DMS 273 treated with DMSO at 0.1 percent for 48 hours (cell line): Measurements from ENCODE around the gene RNF224.

Experiments used
- DNase-seq: peaks from one replicate; lab custom pipeline; 2025; lab: John Stamatoyannopoulos, UW

RNF224 gene

DNA sequence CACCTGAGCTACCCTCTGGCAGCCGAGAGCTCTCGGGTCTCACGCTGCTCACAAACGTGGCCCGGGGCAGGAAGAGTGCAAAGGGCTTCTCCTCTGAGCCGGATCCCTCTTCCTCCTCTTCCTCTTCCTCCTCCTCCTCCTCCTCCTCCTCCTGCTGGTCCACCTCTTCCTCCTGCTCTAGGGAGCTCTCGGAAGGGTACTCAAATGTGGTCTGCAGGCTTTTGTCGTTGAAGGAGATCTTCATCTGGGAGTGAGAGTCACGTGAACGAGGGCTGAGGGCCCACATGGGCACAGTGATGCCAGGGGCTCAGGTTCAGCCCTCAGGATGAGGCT, 34.9 kb upstream of the RNF224 start:
- no peak for DNase-seq

DNA sequence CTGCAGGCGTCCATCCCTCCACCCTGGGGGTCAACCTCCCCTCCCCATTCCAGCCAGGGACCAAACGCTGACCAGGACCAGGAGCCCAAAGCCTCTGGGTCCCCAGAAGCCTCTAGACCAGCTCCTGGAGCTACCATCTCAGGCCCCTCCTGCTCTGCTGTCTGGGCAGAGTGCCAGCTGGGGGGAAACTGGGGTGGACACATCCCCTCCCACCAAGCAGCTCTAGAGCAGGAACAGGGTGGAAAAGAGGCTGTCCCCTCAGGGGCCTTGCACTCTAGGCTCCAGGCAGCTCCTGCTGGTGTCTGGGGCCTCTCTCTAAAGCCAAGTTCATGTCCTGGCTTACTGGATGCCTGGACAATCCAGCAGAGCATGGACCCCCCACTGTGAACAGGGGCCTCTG, 34.4 kb upstream of the RNF224 start:
- DNase-seq, result no peak

DNA sequence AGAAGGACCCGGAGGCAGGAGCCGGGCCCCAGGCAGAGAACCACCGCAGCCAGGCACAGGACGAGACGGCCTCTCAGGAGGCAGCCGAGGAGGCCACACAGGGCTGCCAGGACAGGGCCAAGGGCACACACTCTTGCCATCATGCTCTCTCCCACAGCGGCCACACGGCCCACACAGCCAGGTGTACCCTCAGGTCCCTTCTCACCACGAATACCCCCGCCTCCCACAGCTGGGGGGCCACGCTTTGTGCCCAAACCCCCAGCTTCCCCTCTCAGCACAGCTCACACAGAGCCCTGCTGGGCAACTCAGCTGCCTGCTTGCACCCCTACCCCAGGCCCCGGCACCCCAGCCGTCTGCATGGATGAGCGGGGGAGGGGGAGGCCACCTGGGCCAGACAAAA, 33.5 kb upstream of the RNF224 start:
- DNase-seq, result no peak

DNA sequence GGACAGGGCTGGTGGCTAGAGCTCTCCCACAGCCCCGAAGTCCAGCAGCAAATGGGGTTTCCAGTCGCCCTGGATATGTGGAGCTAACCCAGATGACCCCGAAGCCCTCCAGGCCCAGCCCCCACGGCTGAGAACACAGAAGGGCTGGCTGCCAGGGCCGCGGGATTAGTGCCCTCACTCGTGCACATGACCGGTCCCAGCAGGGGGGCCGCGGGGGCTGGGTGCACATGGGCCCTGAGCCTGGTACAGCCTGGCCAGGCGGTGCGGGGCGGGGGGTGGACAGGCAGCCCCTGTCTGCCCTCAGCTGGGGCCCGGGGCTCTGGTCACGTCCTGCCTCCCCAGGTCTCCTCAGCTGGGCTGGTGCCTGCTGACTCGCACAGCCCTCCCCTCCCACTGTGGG, 32.9 kb upstream of the RNF224 start:
- no peak for DNase-seq

GRCh38 chr9:137194909-137195308, 32.4 kb upstream of the RNF224 start:
- no peak for DNase-seq

- DNase-seq, result no peak
Observed at GRCh38 chr9:137195525-137196220, 31.6 kb upstream of the RNF224 start.

DNA sequence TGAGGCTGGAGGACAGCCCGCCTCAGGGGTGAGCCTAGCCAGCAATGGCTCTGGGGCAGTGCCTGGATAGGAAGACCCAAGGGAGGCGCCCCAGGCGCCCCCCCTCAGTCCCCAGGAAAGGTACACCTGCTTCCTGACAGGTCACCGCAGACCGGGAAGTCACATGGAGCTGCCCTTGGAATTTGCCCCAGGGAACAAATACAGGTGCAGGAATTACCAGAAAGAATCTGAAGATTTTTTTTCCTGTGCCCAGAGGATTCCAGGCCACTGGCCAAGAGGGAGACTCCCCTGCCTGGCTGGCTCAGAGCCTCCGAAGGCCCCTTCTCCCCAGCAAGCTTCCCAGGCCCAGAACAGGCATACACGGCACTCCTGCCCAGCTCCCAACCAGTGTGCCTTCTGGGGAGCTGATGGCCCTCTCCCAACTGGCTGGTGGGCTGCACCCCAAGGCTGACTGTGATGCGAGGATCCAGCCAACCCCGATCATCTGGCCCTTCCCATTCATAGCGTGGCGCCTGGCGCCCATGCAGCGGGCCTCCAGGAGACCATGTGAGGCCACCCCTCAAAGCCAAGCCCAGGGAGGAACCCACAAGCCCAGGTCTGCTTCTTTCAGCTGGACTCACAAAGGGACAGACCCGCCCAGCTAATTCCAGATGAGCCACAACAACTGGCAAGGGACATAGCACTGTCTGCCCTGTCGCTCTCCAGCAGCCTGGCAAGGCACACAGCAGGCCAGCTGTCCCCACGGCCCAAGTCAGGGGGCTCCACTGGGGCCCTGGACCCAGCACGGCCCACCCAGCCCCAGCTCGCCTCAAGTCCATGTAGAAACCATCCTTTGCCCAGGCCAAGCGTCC, 29.0 kb upstream of the RNF224 start:
- no peak for DNase-seq

- DNase-seq, result no peak
Observed at GRCh38 chr9:137198902-137199283, 28.4 kb upstream of the RNF224 start.

GRCh38 chr9:137199411-137200121, 27.7 kb upstream of the RNF224 start:
- no peak for DNase-seq

DNA sequence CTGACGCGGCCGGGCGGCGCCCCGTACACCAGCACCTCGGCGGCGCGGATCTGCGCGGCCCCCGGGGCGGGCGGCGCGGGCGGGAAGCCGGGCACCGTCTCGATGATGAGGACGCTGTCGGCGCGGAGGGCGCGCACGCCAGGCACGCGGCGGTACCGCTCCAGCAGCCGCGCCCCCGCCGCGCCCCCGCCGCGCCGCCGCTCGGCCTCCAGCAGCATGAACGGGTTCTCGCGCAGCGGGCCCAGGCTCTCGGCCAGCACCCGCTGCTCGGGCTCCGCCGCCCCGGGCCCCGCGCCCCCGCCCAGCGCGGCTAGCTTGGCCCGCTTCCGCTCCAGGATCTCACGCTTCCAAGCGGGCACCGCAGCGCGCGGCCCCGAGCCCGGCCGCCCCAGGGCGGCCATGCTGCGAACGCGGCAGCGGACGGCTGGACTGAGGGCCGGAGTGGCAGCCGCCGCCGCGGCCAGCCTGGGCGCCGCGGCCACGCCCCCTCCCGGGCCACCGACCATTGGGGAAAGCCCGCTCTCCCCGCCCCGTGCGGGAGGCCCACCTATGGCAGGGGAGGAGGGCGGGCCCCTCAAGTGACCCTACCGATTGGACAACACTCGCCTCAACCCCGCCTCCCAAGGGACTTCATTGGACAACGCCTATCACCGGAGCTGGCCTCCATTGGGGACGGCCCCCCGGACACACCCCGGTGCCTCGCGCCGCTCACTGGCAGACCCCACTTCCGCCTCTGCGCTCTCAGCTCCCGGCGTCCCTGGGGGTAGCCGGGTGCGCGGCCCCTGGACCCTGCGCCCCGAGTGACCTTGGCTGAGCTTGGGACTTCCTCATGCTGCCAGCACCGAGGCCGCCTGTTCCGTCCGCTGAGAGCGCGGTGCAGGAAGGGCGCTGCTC, 26.7 kb upstream of the RNF224 start, which contains the start of gene TPRN:
TPRN (minus strand) TSS at position 431 of the 894 bp plus-strand sequence; CDS start at position 401, 30 bp downstream.
- peak; percentile 96 for DNase-seq

- DNase-seq, result no peak
Observed at GRCh38 chr9:137201205-137201868, 26.0 kb upstream of the RNF224 start.

DNA sequence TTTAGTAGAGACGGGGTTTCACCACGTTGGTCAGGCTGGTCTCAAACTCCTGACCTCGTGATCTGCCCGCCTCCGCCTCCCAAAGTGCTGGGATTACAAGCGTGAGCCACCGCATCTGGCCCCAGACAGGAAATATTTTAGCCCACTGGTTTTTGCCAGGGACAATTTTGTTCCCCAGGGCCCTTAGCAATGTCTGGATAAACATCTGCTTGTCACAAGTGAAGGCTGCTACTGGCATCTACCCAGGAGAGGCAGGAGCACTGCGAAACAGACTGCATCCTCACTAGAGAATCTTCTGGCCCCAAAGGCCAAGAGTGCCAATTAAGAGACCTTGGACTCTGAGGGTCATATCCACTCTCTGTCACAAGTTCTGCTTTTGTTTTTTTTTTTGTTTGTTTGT, 24.3 kb upstream of the RNF224 start:
- no peak for DNase-seq

GRCh38 chr9:137204731-137205125, 22.6 kb upstream of the RNF224 start:
- DNase-seq, result no peak

DNA sequence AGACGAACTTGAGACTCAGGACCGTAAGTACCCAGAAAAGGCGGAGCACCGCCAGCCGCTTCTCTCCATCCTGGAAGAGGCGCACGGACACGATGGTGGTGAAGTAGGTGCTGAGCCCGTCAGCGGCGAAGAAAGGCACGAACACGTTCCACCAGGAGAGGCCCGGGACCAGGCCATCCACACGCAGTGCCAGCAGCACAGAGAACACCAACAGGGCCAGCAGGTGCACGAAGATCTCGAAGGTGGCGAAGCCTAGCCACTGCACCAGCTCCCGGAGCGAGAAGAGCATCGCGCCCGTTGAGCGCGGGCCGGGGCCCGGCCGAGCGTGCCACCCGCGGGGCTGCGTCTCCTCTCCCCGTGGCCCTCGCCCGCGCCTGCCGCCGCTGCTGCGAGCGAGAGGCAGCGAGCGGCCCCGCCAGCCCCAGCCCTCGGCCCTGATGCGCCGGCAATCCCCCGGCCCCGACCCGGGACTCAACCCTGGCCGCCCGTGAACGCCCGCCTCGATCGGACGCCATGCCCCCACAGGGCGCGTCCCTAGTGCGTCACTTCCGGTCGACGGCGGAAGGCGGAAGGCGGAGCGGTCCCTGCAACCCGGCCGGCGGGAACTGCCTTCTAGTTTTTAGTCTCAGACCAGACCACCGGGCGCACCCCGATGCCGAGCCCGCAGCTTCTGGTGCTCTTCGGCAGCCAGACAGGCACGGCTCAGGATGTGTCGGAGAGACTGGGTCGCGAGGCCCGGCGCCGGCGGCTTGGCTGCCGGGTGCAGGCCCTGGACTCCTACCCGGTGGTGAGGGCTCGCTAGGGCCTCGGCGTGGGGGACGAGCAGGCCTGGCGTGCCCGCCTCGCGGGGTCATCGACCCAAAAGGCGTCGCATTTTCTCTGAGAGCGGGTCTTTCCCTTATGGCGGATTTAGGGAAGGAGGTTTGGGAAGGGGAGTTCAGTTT, 21.9 kb upstream of the RNF224 start, which contains the start of the genes NDOR1 and TMEM203:
NDOR1 (plus strand) TSS at position 575 of the 944 bp plus-strand sequence; CDS start at position 653, 78 bp downstream.
TMEM203 (minus strand) TSS at position 523 of the 944 bp plus-strand sequence; CDS start at position 289, 234 bp downstream.
- DNase-seq, result peak; percentile 47

GRCh38 chr9:137206602-137207001, 20.7 kb upstream of the RNF224 start:
- DNase-seq, result no peak

- no peak for DNase-seq
Observed at GRCh38 chr9:137211532-137211931, 15.8 kb upstream of the RNF224 start.

DNA sequence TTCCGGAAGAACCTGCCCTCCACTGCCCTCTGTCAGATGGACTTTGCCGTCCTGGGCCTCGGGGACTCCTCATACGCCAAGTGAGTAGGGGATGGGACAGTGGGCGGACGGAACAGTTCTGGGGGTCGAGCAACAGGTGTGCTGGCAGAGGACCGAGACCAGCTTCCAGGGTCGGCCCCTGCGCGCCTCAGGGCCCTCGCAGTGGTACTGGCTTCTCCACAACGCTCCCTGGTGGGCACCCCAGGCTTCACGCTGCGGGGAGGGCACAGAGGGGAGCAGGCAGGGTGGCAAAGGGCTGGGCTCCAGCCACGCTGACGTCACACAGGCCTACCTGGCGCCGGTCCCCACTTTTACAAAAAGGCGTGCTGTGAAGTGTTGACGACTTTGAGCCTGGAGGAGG, 14.8 kb upstream of the RNF224 start:
- no peak for DNase-seq

- no peak for DNase-seq
Observed at GRCh38 chr9:137213160-137214060, 13.9 kb upstream of the RNF224 start.

- DNase-seq, result no peak
Observed at GRCh38 chr9:137214620-137215019, 12.7 kb upstream of the RNF224 start.
